ENCODE measurements around the gene RARS2.

RARS2 gene

GRCh38 chr6:87518453-87518852 lies 71.3 kb downstream of the RARS2 start:
- Histone ChIP-seq H3K9ac (ENCODE audit: low read depth, low read length, poor library complexity) (no peak overlapping the region), H2BK12ac (ENCODE audit: low read length) (no peak overlapping the region), H3K27me3 (ENCODE audit: control insufficient read depth in 3 of 3, insufficient read depth in 3 of 3, low read depth in 1 of 3, low read length in 3 of 3) (no peaks in the 10 kb centered on the region), H4K8ac (ENCODE audit: low read depth, low read length) (no peak overlapping the region), H3K23ac (ENCODE audit: low read depth, low read length, poor library complexity) (no peak overlapping the region), H2BK120ac (ENCODE audit: low read depth, low read length) (no peak overlapping the region), H3K4ac (ENCODE audit: low read length) (no peak overlapping the region), H3K4me3 (ENCODE audit: low read length in 2 of 2) (no peak overlapping the region), H3K79me1 (ENCODE audit: low read depth, low read length) (no peaks in the 10 kb centered on the region), H3K9me3 (replicated peaks in 1 of 2; ENCODE audit: control insufficient read depth in 2 of 2, insufficient read depth in 1 of 2, low read depth in 1 of 2, low read length in 2 of 2) (no peaks in the 10 kb centered on the region), H3K18ac (ENCODE audit: low read length) (no peak overlapping the region), H4K91ac (ENCODE audit: low read depth, low read length, poor library complexity) (no peak overlapping the region), H2AK5ac (ENCODE audit: low read depth, low read length) (no peak overlapping the region), H2AFZ (ENCODE audit: low read length) (no peak overlapping the region), H2BK5ac (ENCODE audit: low read length) (no peak overlapping the region), H3K4me1 (ENCODE audit: control insufficient read depth in 2 of 2, insufficient read depth in 1 of 2, low read depth in 1 of 2, low read length in 2 of 2) (no peaks in the 10 kb centered on the region), H3K4me2 (ENCODE audit: insufficient read depth, low read length, poor library complexity, severe bottlenecking) (no peak overlapping the region), H3K14ac (ENCODE audit: low read length) (no peak overlapping the region), H2BK15ac (ENCODE audit: low read length) (no peak overlapping the region), H3K36me3 (replicated peaks in 1 of 2; ENCODE audit: control insufficient read depth in 2 of 2, insufficient read depth in 2 of 2, low read length in 2 of 2) (peaks cover 12 to 93% of the 10 kb centered on the region in 2 donors), H3K27ac (replicated peaks; ENCODE audit: low read length) (no peak overlapping the region)
- no peak for DNase-seq (ENCODE audit: low spot score)
- no CpG with 5 or more reads among the region's 8 CpGs for WGBS, 2 donors (ENCODE audit: extremely low coverage in 2 of 2, insufficient read length in 2 of 2, insufficient replicate concordance in 1 of 2)

DNA sequence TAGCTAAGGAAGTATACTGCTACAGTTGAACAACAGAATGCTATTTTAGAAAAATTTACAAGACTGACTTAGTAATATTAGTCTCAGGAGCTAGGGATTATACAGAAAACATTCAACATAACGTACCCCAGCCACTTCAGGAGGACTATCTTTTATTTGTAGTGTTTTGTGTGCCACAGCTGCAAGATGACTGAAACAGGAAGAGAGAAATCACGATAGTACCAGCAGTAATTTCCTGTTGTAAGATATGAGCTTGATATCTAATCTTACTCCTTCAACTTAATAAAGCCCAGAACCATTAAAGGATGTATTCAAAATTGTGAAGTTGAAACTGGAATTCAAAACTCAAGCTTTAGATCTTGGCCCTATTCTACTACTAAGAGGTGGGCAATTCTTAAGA lies 75.0 kb downstream of the RARS2 start:
- Histone ChIP-seq H2AFZ (ENCODE audit: low read length) (no peak overlapping the region), H3K27me3 (ENCODE audit: control insufficient read depth in 3 of 3, insufficient read depth in 3 of 3, low read depth in 1 of 3, low read length in 3 of 3) (no peaks in the 10 kb centered on the region), H3K9ac (ENCODE audit: low read depth, low read length, poor library complexity) (no peak overlapping the region), H3K14ac (ENCODE audit: low read length) (no peak overlapping the region), H4K8ac (ENCODE audit: low read depth, low read length) (no peak overlapping the region), H3K4me1 (ENCODE audit: control insufficient read depth in 2 of 2, insufficient read depth in 1 of 2, low read depth in 1 of 2, low read length in 2 of 2) (no peaks in the 10 kb centered on the region), H3K4ac (ENCODE audit: low read length) (no peak overlapping the region), H2BK15ac (ENCODE audit: low read length) (no peak overlapping the region), H3K4me3 (ENCODE audit: low read length in 2 of 2) (no peak overlapping the region), H4K91ac (ENCODE audit: low read depth, low read length, poor library complexity) (no peak overlapping the region), H3K4me2 (ENCODE audit: insufficient read depth, low read length, poor library complexity, severe bottlenecking) (no peak overlapping the region), H2BK5ac (ENCODE audit: low read length) (no peak overlapping the region), H3K18ac (ENCODE audit: low read length) (no peak overlapping the region), H3K36me3 (replicated peaks in 1 of 2; ENCODE audit: control insufficient read depth in 2 of 2, insufficient read depth in 2 of 2, low read length in 2 of 2) (peaks cover 19 to 95% of the 10 kb centered on the region in 2 donors), H3K23ac (ENCODE audit: low read depth, low read length, poor library complexity) (no peak overlapping the region), H3K9me3 (replicated peaks in 1 of 2; ENCODE audit: control insufficient read depth in 2 of 2, insufficient read depth in 1 of 2, low read depth in 1 of 2, low read length in 2 of 2) (no peaks in the 10 kb centered on the region), H3K27ac (replicated peaks; ENCODE audit: low read length) (no peak overlapping the region), H2AK5ac (ENCODE audit: low read depth, low read length) (no peak overlapping the region), H3K79me1 (ENCODE audit: low read depth, low read length) (no peaks in the 10 kb centered on the region), H2BK120ac (ENCODE audit: low read depth, low read length) (no peak overlapping the region), H2BK12ac (ENCODE audit: low read length) (no peak overlapping the region)
- no CpG with 5 or more reads among the region's 2 CpGs for WGBS, 2 donors (ENCODE audit: extremely low coverage in 2 of 2, insufficient read length in 2 of 2, insufficient replicate concordance in 1 of 2)
- DNase-seq (ENCODE audit: low spot score) = no peak

DNA sequence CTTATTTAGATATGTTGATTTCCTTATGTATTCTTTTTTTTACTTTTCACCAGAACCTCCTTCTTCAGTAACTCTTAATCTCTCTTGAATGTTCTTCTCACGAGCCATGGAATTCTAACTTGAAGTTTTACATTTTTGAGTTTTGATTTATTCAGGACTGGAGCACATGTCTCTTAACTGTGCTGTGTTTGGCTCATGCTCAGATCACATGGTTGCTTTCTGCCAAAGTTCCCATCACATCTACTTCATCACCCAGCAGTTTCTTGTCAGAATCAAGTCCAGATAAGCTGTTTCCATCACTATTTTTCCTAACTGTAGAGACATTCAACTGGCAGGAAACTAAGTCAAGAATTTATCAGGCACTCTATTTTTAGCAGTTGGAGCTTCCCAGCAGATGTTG lies 85.3 kb downstream of the RARS2 start:
- Histone ChIP-seq H3K23ac (ENCODE audit: low read depth, low read length, poor library complexity) (no peak overlapping the region), H2BK5ac (ENCODE audit: low read length) (no peak overlapping the region), H3K4me2 (ENCODE audit: insufficient read depth, low read length, poor library complexity, severe bottlenecking) (no peak overlapping the region), H3K4me3 (ENCODE audit: low read length in 2 of 2) (no peak overlapping the region), H2BK15ac (ENCODE audit: low read length) (no peak overlapping the region), H3K4me1 (ENCODE audit: control insufficient read depth in 2 of 2, insufficient read depth in 1 of 2, low read depth in 1 of 2, low read length in 2 of 2) (no peaks in the 10 kb centered on the region), H3K27ac (replicated peaks; ENCODE audit: low read length) (no peak overlapping the region), H2BK120ac (ENCODE audit: low read depth, low read length) (no peak overlapping the region), H2AK5ac (ENCODE audit: low read depth, low read length) (no peak overlapping the region), H2AFZ (ENCODE audit: low read length) (no peak overlapping the region), H4K91ac (ENCODE audit: low read depth, low read length, poor library complexity) (no peak overlapping the region), H3K4ac (ENCODE audit: low read length) (no peak overlapping the region), H3K9me3 (replicated peaks in 1 of 2; ENCODE audit: control insufficient read depth in 2 of 2, insufficient read depth in 1 of 2, low read depth in 1 of 2, low read length in 2 of 2) (no peaks in the 10 kb centered on the region), H4K8ac (ENCODE audit: low read depth, low read length) (no peak overlapping the region), H3K27me3 (ENCODE audit: control insufficient read depth in 3 of 3, insufficient read depth in 3 of 3, low read depth in 1 of 3, low read length in 3 of 3) (no peaks in the 10 kb centered on the region), H3K79me1 (ENCODE audit: low read depth, low read length) (no peaks in the 10 kb centered on the region), H3K18ac (ENCODE audit: low read length) (no peak overlapping the region), H3K9ac (ENCODE audit: low read depth, low read length, poor library complexity) (no peak overlapping the region), H2BK12ac (ENCODE audit: low read length) (no peak overlapping the region), H3K36me3 (replicated peaks in 1 of 2; ENCODE audit: control insufficient read depth in 2 of 2, insufficient read depth in 2 of 2, low read length in 2 of 2) (peaks cover 3 to 70% of the 10 kb centered on the region in 2 donors), H3K14ac (ENCODE audit: low read length) (no peak overlapping the region)
- no peak for DNase-seq (ENCODE audit: low spot score)
- no CpG with 5 or more reads among the region's 1 CpG for WGBS, 2 donors (ENCODE audit: extremely low coverage in 2 of 2, insufficient read length in 2 of 2, insufficient replicate concordance in 1 of 2)

- Histone ChIP-seq H3K79me1 (ENCODE audit: low read depth, low read length) (no peaks in the 10 kb centered on the region), H4K8ac (ENCODE audit: low read depth, low read length) (no peak overlapping the region), H3K4ac (ENCODE audit: low read length) (no peak overlapping the region), H3K4me3 (ENCODE audit: low read length in 2 of 2) (no peak overlapping the region), H3K4me1 (ENCODE audit: control insufficient read depth in 2 of 2, insufficient read depth in 1 of 2, low read depth in 1 of 2, low read length in 2 of 2) (no peaks in the 10 kb centered on the region), H3K4me2 (ENCODE audit: insufficient read depth, low read length, poor library complexity, severe bottlenecking) (no peak overlapping the region), H3K18ac (ENCODE audit: low read length) (no peak overlapping the region), H3K23ac (ENCODE audit: low read depth, low read length, poor library complexity) (no peak overlapping the region), H3K27ac (replicated peaks; ENCODE audit: low read length) (no peak overlapping the region), H2BK120ac (ENCODE audit: low read depth, low read length) (no peak overlapping the region), H3K9ac (ENCODE audit: low read depth, low read length, poor library complexity) (no peak overlapping the region), H2AK5ac (ENCODE audit: low read depth, low read length) (no peak overlapping the region), H2AFZ (ENCODE audit: low read length) (no peak overlapping the region), H2BK15ac (ENCODE audit: low read length) (no peak overlapping the region), H2BK12ac (ENCODE audit: low read length) (no peak overlapping the region), H3K9me3 (replicated peaks in 1 of 2; ENCODE audit: control insufficient read depth in 2 of 2, insufficient read depth in 1 of 2, low read depth in 1 of 2, low read length in 2 of 2) (no peaks in the 10 kb centered on the region), H3K36me3 (replicated peaks in 1 of 2; ENCODE audit: control insufficient read depth in 2 of 2, insufficient read depth in 2 of 2, low read length in 2 of 2) (peaks cover 3 to 47% of the 10 kb centered on the region in 2 donors), H2BK5ac (ENCODE audit: low read length) (no peak overlapping the region), H3K14ac (ENCODE audit: low read length) (no peak overlapping the region), H4K91ac (ENCODE audit: low read depth, low read length, poor library complexity) (no peak overlapping the region), H3K27me3 (ENCODE audit: control insufficient read depth in 3 of 3, insufficient read depth in 3 of 3, low read depth in 1 of 3, low read length in 3 of 3) (no peaks in the 10 kb centered on the region)
- no CpG with 5 or more reads among the region's 6 CpGs for WGBS, 2 donors (ENCODE audit: extremely low coverage in 2 of 2, insufficient read length in 2 of 2, insufficient replicate concordance in 1 of 2)
- no peak for DNase-seq (ENCODE audit: low spot score)
Measured at GRCh38 chr6:87501809-87502572, 87.8 kb downstream of the RARS2 start.

All from neuronal stem cell (in vitro differentiated cells).